Pancreas (tissue), 10 donors: ENCODE results near the gene CEND1. TPM values are rescaled to one million over a fixed set of nuclear protein-coding genes. Genes with fewer than 3 reads are reported as not detected.

Experiments
- ATAC-seq, 4 donors: fragments of 200-7000 bp; cut with Tn5 transposase; one replicate each; pipeline versions ENCODE4 v1.8.0 to v1.9.1; 2020; ENCODE audit warnings: mild to moderate bottlenecking in 4 of 4, moderate library complexity in 4 of 4
- DNase-seq, 6 donors: peaks; one replicate each; pipeline ENCODE4 v3.0.0-alpha.2; 2020
- FAIRE-seq: peaks from 2 replicates; lab custom pipeline; 2012; peaks lifted over from hg19 to GRCh38; lab: Jason Lieb, UNC
- H3K27ac ChIP-seq, 4 donors: fragments of 200-600 bp; sonication (generic); 1 replicate in 3 of 4; 2 replicates in 1 of 4; pipeline versions ENCODE4 v1.5.0 to v1.8.0; 2020
- H3K27me3 ChIP-seq, 4 donors: fragments of 200-600 bp; one replicate each; pipeline ENCODE4 v1.8.0; 2021
- H3K36me3 ChIP-seq, 3 donors: fragments of 200-600 bp; sonication (generic) in 1 of 3; one replicate each; pipeline versions ENCODE4 v1.5.0 to v1.8.0; 2020 to 2021
- H3K4me1 ChIP-seq, 3 donors: fragments of 200-600 bp; one replicate each; pipeline ENCODE4 v1.8.0; 2021
- H3K4me3 ChIP-seq, 4 donors: fragments of 200-600 bp; sonication (generic) in 2 of 4; one replicate each; pipeline versions ENCODE4 v1.5.0 to v1.8.0; 2020 to 2021
- H3K9me3 ChIP-seq, 4 donors: fragments of 200-600 bp; one replicate each; pipeline ENCODE4 v1.8.0; 2021
- CTCF ChIP-seq, 4 donors: fragments of 200-600 bp; sonication (generic) in 3 of 4; IDR thresholded peaks; one replicate each; pipeline versions ENCODE4 v1.5.0 to v1.8.0; 2021; ENCODE audit warnings: antibody characterized with exemption in 4 of 4
- WGBS, 2 donors: extraction: QIAGEN DNeasy Blood & Tissue Kit; methylation state at CpG; one replicate each; pipeline ENCODE4 v1.1.7; 2013; 5-methylcytosine and 5-hydroxymethylcytosine counted together
- intact Hi-C, 3 donors: fragments of 100-400 bp; cut with DNase I; formaldehyde crosslinking; loops; one replicate each; pipeline versions ENCODE4 v1.11.1 to v1.14.2; 2022
- polyA plus RNA-seq, 2 donors: library from polyadenylated mRNA; stranded (reverse); fragments of 200-250 nt; gene quantifications; one replicate each; pipeline ENCODE4 v1.2.3, GENCODE V29; 2013
- total RNA-seq, 6 donors: library from RNA; stranded (reverse); fragmentation: NEBNext Ultra II Directional in 4 of 6; extraction: Animal tissue kit (Norgen Biotek cat#: 25700) in 4 of 6; gene quantifications; one replicate each; pipeline versions ENCODE4 v1.2.1 to v1.2.4, GENCODE V29; 2021 to 2023
- donor health status: healthy with polysubstance abuse.
- donor health status: DM: no; HTN: no; CAD: no; lungs with moderate emphysema.
- donor health status: DM: no; HTN: no; CAD: no.
- donor health status: control.
- donor health status: control.
- donor health status: Bipolar disorder and iron deficiency.
- donor health status: DM: yes; HTN: yes; CAD: no.
- donor health status: DM: no; HTN: no; CAD: no.
- donor health status: DM: no; HTN: no; CAD: no.
- donor health status: DM: yes; HTN: yes; CAD: no.

Gene CEND1
- total and polyA plus RNA-seq, 8 donors, result 0.12 to 0.42 (median 0.27) TPM; not detected in 5

- FAIRE-seq (no peak), DNase-seq (peak in 3 of 6 donors; percentile 56 to 81 (median 63)), ATAC-seq (no peak)
- 92 to 93% methylated on average over 18 to 20 of the region's 20 CpGs for WGBS, 2 donors
- no peaks in the 10 kb centered on the region for H3K27me3 ChIP-seq
- no peaks in the 10 kb centered on the region for H3K36me3 ChIP-seq
- no peak overlapping the region for H3K27ac ChIP-seq
- no peaks in the 10 kb centered on the region for H3K9me3 ChIP-seq
- peaks cover 11 to 20% (median 15%) of the 10 kb centered on the region in 3 donors for H3K4me1 ChIP-seq
- intact Hi-C loops, result no loop called here
- no peak overlapping the region for H3K4me3 ChIP-seq
- TF ChIP-seq CTCF (IDR thresholded peaks at IDR 0.05), result no peak
These were observed 11.3 kb upstream of the CEND1 start for GRCh38 chr11:801097-801780.

- DNase-seq, result peak in 3 of 6 donors; percentile 53 to 73 (median 56)
- 89 to 93% methylated on average over 28 to 30 of the region's 30 CpGs for WGBS, 2 donors
- Histone ChIP-seq H3K9me3 (no peaks in the 10 kb centered on the region), H3K4me1 (peaks cover 11 to 20% (median 15%) of the 10 kb centered on the region in 3 donors), H3K27ac (no peak overlapping the region), H3K4me3 (no peak overlapping the region), H3K36me3 (no peaks in the 10 kb centered on the region), H3K27me3 (no peaks in the 10 kb centered on the region)
- no peak for ATAC-seq
- no peak for TF ChIP-seq CTCF (IDR thresholded peaks at IDR 0.05)
- no peak for FAIRE-seq
- intact Hi-C loops, result no loop called here
These were observed 10.6 kb upstream of the CEND1 start for GRCh38 chr11:800473-800872.

- no peak for FAIRE-seq
- Histone ChIP-seq H3K27ac (no peak overlapping the region), H3K9me3 (no peaks in the 10 kb centered on the region), H3K4me1 (peaks cover 11 to 20% (median 15%) of the 10 kb centered on the region in 3 donors), H3K27me3 (no peaks in the 10 kb centered on the region), H3K36me3 (no peaks in the 10 kb centered on the region), H3K4me3 (no peak overlapping the region)
- no peak for ATAC-seq
- peak in 3 of 6 donors; percentile 58 to 83 (median 62) for DNase-seq
- intact Hi-C loops, result no loop called here
- 87 to 91% methylated on average over 27 to 32 of the region's 32 CpGs for WGBS, 2 donors
- no peak for TF ChIP-seq CTCF (IDR thresholded peaks at IDR 0.05)
These were observed 9.9 kb upstream of the CEND1 start for GRCh38 chr11:799641-800316.

DNA sequence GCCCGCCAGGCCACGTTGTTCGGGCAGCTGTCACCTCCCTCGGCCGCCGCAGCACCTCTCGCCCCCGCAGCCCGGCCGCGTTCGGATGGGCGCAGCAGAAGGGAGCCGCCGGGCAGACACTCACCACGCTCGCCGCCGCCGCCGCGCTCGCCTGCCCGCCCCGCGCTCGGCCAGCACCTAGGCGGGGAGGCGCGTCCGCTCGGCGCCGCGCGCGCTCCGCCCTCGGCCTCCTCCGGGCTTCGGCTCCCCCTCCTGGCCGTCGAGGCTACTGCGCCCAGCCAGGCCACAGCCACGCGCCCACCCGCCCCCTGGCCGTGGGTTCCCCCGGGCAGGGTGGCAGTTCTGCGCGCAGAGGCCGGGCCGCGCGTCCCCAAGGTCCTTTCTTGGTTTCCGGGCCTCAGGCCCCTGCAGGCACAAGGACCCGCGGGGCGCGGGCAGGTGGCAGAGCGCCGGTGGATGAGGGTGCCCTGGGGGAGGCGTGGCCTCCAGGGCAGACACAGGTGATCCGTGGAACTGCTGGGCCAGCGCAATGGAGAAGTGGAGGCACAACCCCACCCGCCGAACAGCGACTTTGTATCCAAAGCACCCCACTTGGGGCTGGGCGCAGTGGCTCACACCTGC is 8.3 kb upstream of the CEND1 start, which contains the start of gene SLC25A22:
Gene SLC25A22, minus strand, starts transcription at position 189 of the 621 bp plus-strand sequence. CDS start 3,275 bp downstream, outside the sequence.
- WGBS, 2 donors, result 1 to 2% methylated on average over 40 to 69 of the region's 69 CpGs
- H3K4me1 ChIP-seq, result peaks cover 8 to 17% (median 8%) of the 10 kb centered on the region in 3 donors

More for the DNA sequence above, 8.3 kb upstream of the CEND1 start, which contains the start of gene SLC25A22:
- FAIRE-seq (no peak), DNase-seq (peak; percentile 68 to 95 (median 86)), ATAC-seq (peak; percentile 42 to 69 (median 52))
- TF ChIP-seq CTCF (IDR thresholded peaks at IDR 0.05), result peak; percentile 78 to 92 (median 82)
- Histone ChIP-seq H3K27ac (peak within 1 kb of the TSS; percentile 86 to 90 (median 88)), H3K9me3 (no peaks in the 10 kb centered on the region), H3K4me3 (peak within 1 kb of the TSS; percentile 60 to 85 (median 70)), H3K36me3 (peaks cover 0 to 1% (median 0%) of the 10 kb centered on the region in 3 donors), H3K27me3 (no peaks in the 10 kb centered on the region)
- intact Hi-C loops, result no loop called here
